GM20000 (cell line): ENCODE data around the gene ENOX1.

ENCODE experiments used
- DNase-seq: peaks from one replicate; pipeline ENCODE4 v3.0.0; 2012; ENCODE audit warnings: low spot score
- CTCF ChIP-seq: IDR thresholded peaks from 2 replicates; pipeline ENCODE4 v1.5.1; 2012; ENCODE audit warnings: mild to moderate bottlenecking, control low read depth; ENCODE audit errors: extremely low read depth, missing control alignments

ENOX1 gene

GRCh38 chr13:43543331-43543730 is 243.4 kb downstream of the ENOX1 start:
- DNase-seq = no peak
- no peak for TF ChIP-seq CTCF

GRCh38 chr13:43537124-43537523 is 249.6 kb downstream of the ENOX1 start:
- DNase-seq = no peak

GRCh38 chr13:43529796-43530195 is 257.0 kb downstream of the ENOX1 start:
- DNase-seq = no peak
- no peak for TF ChIP-seq CTCF

More at GRCh38 chr13:43537124-43537523, 249.6 kb downstream of the ENOX1 start:
- TF ChIP-seq CTCF = no peak

GRCh38 chr13:43528992-43529391 is 257.8 kb downstream of the ENOX1 start:
- DNase-seq = no peak
- no peak for TF ChIP-seq CTCF

GRCh38 chr13:43522788-43523187 is 264.0 kb downstream of the ENOX1 start:
- TF ChIP-seq CTCF = no peak

GRCh38 chr13:43520351-43520750 is 266.4 kb downstream of the ENOX1 start:
- DNase-seq = no peak
- TF ChIP-seq CTCF = no peak

More at GRCh38 chr13:43522788-43523187, 264.0 kb downstream of the ENOX1 start:
- no peak for DNase-seq

GRCh38 chr13:43518833-43519232 is 267.9 kb downstream of the ENOX1 start:
- TF ChIP-seq CTCF = no peak
- no peak for DNase-seq
